ENCODE data around the gene AQP6.

Gene AQP6

GRCh38 chr12:50024805-50025186, 52.0 kb downstream of the AQP6 start:
- in situ Hi-C loops (cut with HindIII; ENCODE audit: low sequenced_read_pairs) = no loop called here

- in situ Hi-C loops (cut with HindIII; ENCODE audit: low sequenced_read_pairs) = no loop called here
These were observed 52.7 kb downstream of the AQP6 start, which contains the start of gene RACGAP1 for GRCh38 chr12:50025187-50026059. Gene RACGAP1 (minus strand): TSS chr12:50025494. CDS start chr12:50016715, 8,779 bp downstream.

- in situ Hi-C loops (cut with HindIII; ENCODE audit: low sequenced_read_pairs) = no loop called here
These were observed 53.9 kb downstream of the AQP6 start for GRCh38 chr12:50026691-50027090.
